Breast epithelium (tissue), 4 donors: ENCODE results near the gene PRSS57. TPM values are rescaled to one million over a fixed set of nuclear protein-coding genes. Genes with fewer than 3 reads are reported as not detected.
A peak's percentile ranks its signal among the peaks of the same experiment; 100 is the strongest.
"Not testable (repeated sequence)": the region's sequence is repeated elsewhere in the genome, so short reads cannot be mapped to it uniquely, and the experiment has no call there.

ENCODE experiments used
- DNase-seq, 2 donors: peaks; one replicate each; pipeline ENCODE4 v3.0.0-alpha.2; 2019; ENCODE audit warnings: low spot score in 2 of 2
- H3K27ac ChIP-seq, 2 donors: fragments of 200-600 bp; sonication (generic) in 1 of 2; one replicate each; pipeline ENCODE4 v1.5.1; 2016 to 2019; ENCODE audit warnings: mild to moderate bottlenecking in 1 of 2
- H3K27me3 ChIP-seq, 2 donors: fragments of 200-600 bp; sonication (generic) in 1 of 2; one replicate each; pipeline versions ENCODE4 v1.5.1 to v1.6.0; 2017 to 2019; ENCODE audit warnings: control low read depth in 1 of 2, mild to moderate bottlenecking in 1 of 2
- H3K36me3 ChIP-seq: fragments of 200-600 bp; one replicate; pipeline ENCODE4 v1.5.1; 2019
- H3K4me1 ChIP-seq, 2 donors: fragments of 200-600 bp; sonication (generic); one replicate each; pipeline ENCODE4 v1.5.1; 2016 to 2019; ENCODE audit warnings: control low read depth in 1 of 2
- H3K4me3 ChIP-seq, 3 donors: fragments of 200-600 bp; sonication (generic); 1 replicate in 2 of 3; 2 replicates in 1 of 3; pipeline ENCODE4 v1.5.1; 2016 to 2019; ENCODE audit warnings: mild to moderate bottlenecking in 3 of 3, moderate library complexity in 2 of 3
- H3K9me3 ChIP-seq, 2 donors: fragments of 200-600 bp; sonication (generic) in 1 of 2; one replicate each; pipeline ENCODE4 v1.5.1; 2016 to 2019; ENCODE audit warnings: control low read depth in 1 of 2
- POLR2A ChIP-seq: fragments of 450-650 bp; IDR thresholded peaks from one replicate; pipeline ENCODE4 v1.6.1; 2016; ENCODE audit warnings: antibody characterized with exemption, mild to moderate bottlenecking, moderate library complexity
- POLR2AphosphoS5 ChIP-seq, 3 donors: sonication (generic); formaldehyde crosslinking; IDR thresholded peaks; one replicate each; pipeline ENCODE4 v1.6.1; 2017; ENCODE audit warnings: antibody characterized with exemption in 3 of 3
- intact Hi-C: fragments of 100-400 bp; cut with DNase I; formaldehyde crosslinking; loops from one replicate; pipeline ENCODE4 v1.15.1; 2023; ENCODE audit warnings: low total_unique reads
- total RNA-seq, 3 donors: library from RNA; depleted of rRNA; stranded (reverse); fragments of >200 nt; gene quantifications; one replicate each; pipeline ENCODE4 v1.1.0, GENCODE V29; 2016
- TF ChIP-seq, protein P1 (sequence below), 3 donors: fragments of 450-650 bp; IDR thresholded peaks; one replicate each; pipeline ENCODE4 v1.5.1; 2016 to 2017; ENCODE audit warnings: antibody characterized with exemption in 3 of 3, mild to moderate bottlenecking in 3 of 3, moderate library complexity in 3 of 3

The PRSS57 gene
- total RNA-seq, 3 donors from 2014 or later: not detected

DNA sequence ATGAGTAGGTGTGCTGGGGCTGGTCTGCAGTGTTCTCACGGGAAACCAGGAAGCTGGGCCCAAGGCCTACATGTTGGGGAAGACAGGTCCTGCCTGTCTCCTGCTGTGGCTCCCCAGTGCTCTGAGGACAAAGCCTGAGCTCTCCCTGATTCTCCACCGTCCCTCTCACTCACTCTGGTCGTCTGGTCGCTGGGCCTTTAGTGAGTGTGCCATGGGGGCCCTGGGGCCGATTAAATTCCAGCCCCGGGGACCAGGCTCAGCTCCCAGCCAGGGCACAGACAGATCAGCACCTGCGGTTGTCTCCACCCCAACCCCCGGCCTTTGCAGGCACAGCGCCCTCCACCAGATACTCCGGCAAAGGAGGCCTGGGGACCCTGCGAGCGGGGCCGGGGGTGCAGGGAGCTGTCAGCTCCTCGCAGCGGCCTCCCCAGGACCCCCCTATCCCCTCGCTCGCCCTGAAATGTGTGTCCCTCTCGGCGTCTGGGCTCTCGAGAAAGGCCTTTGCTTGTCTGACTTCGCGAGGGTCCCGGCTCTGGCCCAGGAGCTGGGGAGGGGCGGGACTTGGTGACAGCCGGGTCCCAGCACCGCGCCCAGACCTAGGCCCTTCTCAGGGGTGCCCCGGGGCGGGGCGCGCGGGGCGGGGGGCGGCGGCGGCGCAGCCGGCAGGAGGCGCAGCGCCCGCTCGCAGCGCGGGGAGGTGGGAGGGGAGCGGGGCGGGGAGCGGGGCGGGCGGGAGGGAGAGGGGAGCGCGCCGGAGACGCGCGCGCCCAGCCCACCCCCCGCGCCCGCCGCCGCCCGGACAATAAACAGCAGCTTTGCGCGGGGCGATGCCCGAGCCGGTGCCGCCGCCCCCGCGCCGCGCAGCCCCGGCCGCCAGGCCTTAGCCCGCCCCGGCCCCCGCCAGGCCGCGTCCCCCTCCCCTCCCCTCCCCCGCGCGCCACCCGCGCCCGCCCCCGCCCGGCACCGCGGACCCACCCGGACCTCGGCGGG, 13.2 kb upstream of the PRSS57 start, which contains the start of gene PALM:
Gene PALM (plus strand): TSS at position 782 of the 990 bp plus-strand sequence. CDS start 212 bp downstream, outside the sequence.
- H3K4me1 ChIP-seq: peaks cover 0 to 5% of the 10 kb centered on the region in 2 donors
- intact Hi-C loops: no loop called here
- H3K27ac ChIP-seq: peak within 1 kb of the TSS; percentile 73 to 94
- H3K36me3 ChIP-seq: no peaks in the 10 kb centered on the region
- H3K27me3 ChIP-seq: no peaks in the 10 kb centered on the region
- no peaks in the 10 kb centered on the region for H3K9me3 ChIP-seq
- TF ChIP-seq, protein P1, sequence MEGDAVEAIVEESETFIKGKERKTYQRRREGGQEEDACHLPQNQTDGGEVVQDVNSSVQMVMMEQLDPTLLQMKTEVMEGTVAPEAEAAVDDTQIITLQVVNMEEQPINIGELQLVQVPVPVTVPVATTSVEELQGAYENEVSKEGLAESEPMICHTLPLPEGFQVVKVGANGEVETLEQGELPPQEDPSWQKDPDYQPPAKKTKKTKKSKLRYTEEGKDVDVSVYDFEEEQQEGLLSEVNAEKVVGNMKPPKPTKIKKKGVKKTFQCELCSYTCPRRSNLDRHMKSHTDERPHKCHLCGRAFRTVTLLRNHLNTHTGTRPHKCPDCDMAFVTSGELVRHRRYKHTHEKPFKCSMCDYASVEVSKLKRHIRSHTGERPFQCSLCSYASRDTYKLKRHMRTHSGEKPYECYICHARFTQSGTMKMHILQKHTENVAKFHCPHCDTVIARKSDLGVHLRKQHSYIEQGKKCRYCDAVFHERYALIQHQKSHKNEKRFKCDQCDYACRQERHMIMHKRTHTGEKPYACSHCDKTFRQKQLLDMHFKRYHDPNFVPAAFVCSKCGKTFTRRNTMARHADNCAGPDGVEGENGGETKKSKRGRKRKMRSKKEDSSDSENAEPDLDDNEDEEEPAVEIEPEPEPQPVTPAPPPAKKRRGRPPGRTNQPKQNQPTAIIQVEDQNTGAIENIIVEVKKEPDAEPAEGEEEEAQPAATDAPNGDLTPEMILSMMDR (IDR thresholded peaks at IDR 0.05): peak in 1 of 3 donors; percentile 10
- TF ChIP-seq POLR2A (no peak), POLR2AphosphoS5 (IDR thresholded peaks at IDR 0.05) (no peak)
- H3K4me3 ChIP-seq: peak within 1 kb of the TSS; percentile 82 to 98 (median 84)
- DNase-seq: no peak

- Histone ChIP-seq H3K36me3 (no peaks in the 10 kb centered on the region), H3K27me3 (no peaks in the 10 kb centered on the region), H3K9me3 (no peaks in the 10 kb centered on the region), H3K27ac (no peak overlapping the region), H3K4me1 (no peaks in the 10 kb centered on the region), H3K4me3 (peak overlapping the region in 1 of 3 donors; percentile 46)
- TF ChIP-seq POLR2A (no peak), POLR2AphosphoS5 (IDR thresholded peaks at IDR 0.05) (no peak)
- TF ChIP-seq, protein P1 (IDR thresholded peaks at IDR 0.05): no peak
- intact Hi-C loops: no loop called here
- no peak for DNase-seq
Measured at GRCh38 chr19:704447-704741, 9.1 kb upstream of the PRSS57 start.

GRCh38 chr19:703651-704446, 8.6 kb upstream of the PRSS57 start:
- TF ChIP-seq POLR2AphosphoS5 (IDR thresholded peaks at IDR 0.05) (no peak), POLR2A (no peak)
- TF ChIP-seq, protein P1 (IDR thresholded peaks at IDR 0.05): no peak
- Histone ChIP-seq H3K36me3 (no peaks in the 10 kb centered on the region), H3K4me1 (no peaks in the 10 kb centered on the region), H3K9me3 (no peaks in the 10 kb centered on the region), H3K27ac (no peak overlapping the region), H3K27me3 (no peaks in the 10 kb centered on the region), H3K4me3 (peak overlapping the region; percentile 18 to 46 (median 25))
- DNase-seq: peak in 1 of 2 donors; percentile 72
- intact Hi-C loops: no loop called here

- H3K27ac ChIP-seq: no peak overlapping the region
- intact Hi-C loops: no loop called here
- no peaks in the 10 kb centered on the region for H3K4me1 ChIP-seq
- no peaks in the 10 kb centered on the region for H3K9me3 ChIP-seq
- TF ChIP-seq POLR2A: no peak
- TF ChIP-seq POLR2AphosphoS5 (IDR thresholded peaks at IDR 0.05): no peak
- TF ChIP-seq, protein P1 (IDR thresholded peaks at IDR 0.05): no peak
- DNase-seq: no peak
- H3K27me3 ChIP-seq: no peaks in the 10 kb centered on the region
- H3K4me3 ChIP-seq: peak overlapping the region; percentile 18 to 46 (median 25)
- no peaks in the 10 kb centered on the region for H3K36me3 ChIP-seq
Measured at GRCh38 chr19:703329-703650, 8.0 kb upstream of the PRSS57 start.

DNA sequence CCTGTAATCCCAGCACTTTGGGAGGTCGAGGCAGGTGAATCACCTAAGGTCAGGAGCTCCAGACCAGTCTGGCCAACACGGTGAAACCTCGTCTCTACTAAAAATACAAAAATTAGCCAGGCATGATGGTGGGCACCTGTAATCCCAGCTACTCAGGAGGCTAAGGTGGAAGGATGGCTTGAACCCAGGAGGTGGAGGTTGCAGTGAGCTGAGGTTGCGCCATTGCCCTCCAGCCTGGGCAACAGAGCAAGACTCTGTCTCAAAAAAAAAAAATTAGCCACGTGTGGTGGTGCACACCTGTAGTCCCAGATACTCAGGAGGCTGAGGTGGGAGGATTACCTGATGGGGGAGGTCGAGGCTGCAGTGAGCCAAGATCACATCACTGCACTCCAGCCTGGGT, 7.6 kb upstream of the PRSS57 start:
- H3K4me3 ChIP-seq, H3K27me3 ChIP-seq, H3K36me3 ChIP-seq, H3K9me3 ChIP-seq, intact Hi-C loops, DNase-seq, H3K27ac ChIP-seq, H3K4me1 ChIP-seq: not testable (repeated sequence)

- H3K27ac ChIP-seq, intact Hi-C loops, DNase-seq, H3K4me3 ChIP-seq, H3K9me3 ChIP-seq, H3K36me3 ChIP-seq, H3K4me1 ChIP-seq: not testable (repeated sequence)
- H3K27me3 ChIP-seq: peaks cover 0 to 13% of the 10 kb centered on the region in 2 donors
Measured at GRCh38 chr19:699885-700284, 4.6 kb upstream of the PRSS57 start.

GRCh38 chr19:698529-698928, 3.3 kb upstream of the PRSS57 start:
- H3K9me3 ChIP-seq, H3K27ac ChIP-seq, H3K36me3 ChIP-seq, DNase-seq, intact Hi-C loops, H3K4me1 ChIP-seq, H3K4me3 ChIP-seq: not testable (repeated sequence)
- H3K27me3 ChIP-seq: peaks cover 0 to 13% of the 10 kb centered on the region in 2 donors
